ENCODE measurements around the gene SREBF2.
"Not testable (repeated sequence)": the region's sequence is repeated elsewhere in the genome, so short reads cannot be mapped to it uniquely, and the experiment has no call there.

Gene SREBF2

GRCh38 chr22:41947424-41948080, 114.6 kb downstream of the SREBF2 start:
- no peak for DNase-seq (ENCODE audit: low spot score)

- DNase-seq (ENCODE audit: low spot score): no peak
These were observed 115.2 kb downstream of the SREBF2 start for GRCh38 chr22:41948142-41948541.

DNA sequence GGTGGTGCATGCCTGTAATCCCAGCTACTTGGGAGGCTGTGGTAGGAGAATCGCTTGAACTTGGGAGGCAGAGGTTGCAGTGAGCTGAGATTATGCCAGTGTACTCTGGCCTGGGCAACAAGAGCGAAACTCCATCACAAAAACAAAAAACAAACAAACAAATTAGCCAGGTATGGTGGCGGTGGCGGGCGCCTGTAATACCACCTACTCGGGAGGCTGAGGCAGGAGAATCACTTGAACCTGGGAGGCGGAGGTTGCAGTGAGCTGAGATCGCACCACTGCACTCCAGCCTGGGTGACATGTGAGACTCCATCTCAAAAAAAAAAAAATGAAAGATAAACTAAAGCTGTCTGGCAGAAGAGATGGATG, 116.0 kb downstream of the SREBF2 start:
- DNase-seq (ENCODE audit: low spot score): not testable (repeated sequence)

DNA sequence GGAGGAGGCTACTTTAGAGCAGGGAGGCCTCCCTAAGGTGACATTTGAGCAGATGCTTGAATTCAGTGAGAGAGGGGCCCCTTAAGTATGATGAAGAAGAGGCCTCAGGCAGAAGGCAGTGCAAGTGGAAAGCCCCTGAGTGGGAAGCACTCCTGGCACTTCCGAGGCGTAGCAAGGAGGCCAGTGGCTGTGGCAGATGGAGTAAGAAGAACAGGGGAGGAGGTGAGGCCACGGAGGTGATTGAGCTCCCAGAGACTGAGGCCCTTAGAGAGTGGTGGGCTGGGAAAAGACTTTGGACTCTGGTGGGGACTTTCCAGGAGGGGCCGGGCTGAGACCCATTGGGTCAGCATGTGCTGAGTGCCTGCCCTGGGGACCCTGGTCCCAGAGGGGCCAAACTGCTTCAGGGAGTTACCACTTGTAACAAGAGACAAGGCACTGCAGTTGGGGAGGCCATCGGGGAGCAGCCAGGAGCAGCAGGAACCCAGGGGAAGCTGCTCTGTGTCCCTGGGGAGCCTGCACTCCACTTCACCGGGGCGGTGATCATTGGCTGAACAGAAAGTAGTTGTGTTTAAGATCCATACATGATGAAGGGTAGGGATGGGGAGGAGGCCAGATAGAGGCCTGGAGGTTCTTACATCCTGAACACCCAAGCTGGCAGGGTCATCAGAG, 116.5 kb downstream of the SREBF2 start:
- DNase-seq (ENCODE audit: low spot score): no peak

- DNase-seq (ENCODE audit: low spot score): peak; percentile 84
These were observed 119.1 kb downstream of the SREBF2 start, which contains the start of gene SMIM45 for GRCh38 chr22:41951898-41952474. SMIM45 (plus strand) TSS chr22:41952150.

GRCh38 chr22:41952713-41953112, 119.8 kb downstream of the SREBF2 start:
- no peak for DNase-seq (ENCODE audit: low spot score)
